Placental pericyte (primary cell): ENCODE results near the gene HELZ. TPM values are rescaled to one million over a fixed set of nuclear protein-coding genes. Genes with fewer than 3 reads are reported as not detected.

Experiments used
- small RNA-seq: library from RNA; depleted of rRNA; stranded (forward); fragments of <200 nt; gene quantifications from one replicate; pipeline ENCODE3, GENCODE V24; 2012; ENCODE audit warnings: low replicate concordance
- total RNA-seq: library from RNA; depleted of rRNA; stranded (reverse); fragments of >200 nt; gene quantifications from 2 replicates; pipeline ENCODE4 v1.2.3, GENCODE V29; 2012

HELZ gene, protein sequence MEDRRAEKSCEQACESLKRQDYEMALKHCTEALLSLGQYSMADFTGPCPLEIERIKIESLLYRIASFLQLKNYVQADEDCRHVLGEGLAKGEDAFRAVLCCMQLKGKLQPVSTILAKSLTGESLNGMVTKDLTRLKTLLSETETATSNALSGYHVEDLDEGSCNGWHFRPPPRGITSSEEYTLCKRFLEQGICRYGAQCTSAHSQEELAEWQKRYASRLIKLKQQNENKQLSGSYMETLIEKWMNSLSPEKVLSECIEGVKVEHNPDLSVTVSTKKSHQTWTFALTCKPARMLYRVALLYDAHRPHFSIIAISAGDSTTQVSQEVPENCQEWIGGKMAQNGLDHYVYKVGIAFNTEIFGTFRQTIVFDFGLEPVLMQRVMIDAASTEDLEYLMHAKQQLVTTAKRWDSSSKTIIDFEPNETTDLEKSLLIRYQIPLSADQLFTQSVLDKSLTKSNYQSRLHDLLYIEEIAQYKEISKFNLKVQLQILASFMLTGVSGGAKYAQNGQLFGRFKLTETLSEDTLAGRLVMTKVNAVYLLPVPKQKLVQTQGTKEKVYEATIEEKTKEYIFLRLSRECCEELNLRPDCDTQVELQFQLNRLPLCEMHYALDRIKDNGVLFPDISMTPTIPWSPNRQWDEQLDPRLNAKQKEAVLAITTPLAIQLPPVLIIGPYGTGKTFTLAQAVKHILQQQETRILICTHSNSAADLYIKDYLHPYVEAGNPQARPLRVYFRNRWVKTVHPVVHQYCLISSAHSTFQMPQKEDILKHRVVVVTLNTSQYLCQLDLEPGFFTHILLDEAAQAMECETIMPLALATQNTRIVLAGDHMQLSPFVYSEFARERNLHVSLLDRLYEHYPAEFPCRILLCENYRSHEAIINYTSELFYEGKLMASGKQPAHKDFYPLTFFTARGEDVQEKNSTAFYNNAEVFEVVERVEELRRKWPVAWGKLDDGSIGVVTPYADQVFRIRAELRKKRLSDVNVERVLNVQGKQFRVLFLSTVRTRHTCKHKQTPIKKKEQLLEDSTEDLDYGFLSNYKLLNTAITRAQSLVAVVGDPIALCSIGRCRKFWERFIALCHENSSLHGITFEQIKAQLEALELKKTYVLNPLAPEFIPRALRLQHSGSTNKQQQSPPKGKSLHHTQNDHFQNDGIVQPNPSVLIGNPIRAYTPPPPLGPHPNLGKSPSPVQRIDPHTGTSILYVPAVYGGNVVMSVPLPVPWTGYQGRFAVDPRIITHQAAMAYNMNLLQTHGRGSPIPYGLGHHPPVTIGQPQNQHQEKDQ (N-terminal part only)
- 44.8 and 63.7 TPM in 2 replicates for total RNA-seq

GRCh38 chr17:67245073-67245693 lies at the start of gene HELZ:
Gene HELZ, minus strand, starts transcription at chr17:67245196. Its CDS starts 26,392 bp downstream, at chr17:67218804.

GRCh38 chr17:67044016-67044772 lies 200.8 kb downstream of the HELZ start, which contains the start of gene CACNG1:
Gene CACNG1, plus strand, starts transcription at chr17:67044554. Its CDS starts 107 bp downstream, at chr17:67044661.

Small RNA genes within 50 kb of the gene (small RNA-seq; reads per million reads assigned to genes)
- not detected for gene AC007448.1
- gene RF00393 = not detected
- not detected for gene RNA5SP447

Other genes with a start within 250 kb of the HELZ start
- not detected in 2 replicates for gene CACNG1, start 200.6 kb downstream of the HELZ start, total RNA-seq
- 23.4 and 32.4 TPM in 2 replicates for gene PSMD12, start 121.4 kb upstream of the HELZ start, total RNA-seq
- 4.8 and 28.9 TPM in 2 replicates for gene PITPNC1, start 132.1 kb upstream of the HELZ start, total RNA-seq